Measurements from ENCODE around the gene TMEM234. TPM values are rescaled to one million over a fixed set of nuclear protein-coding genes. Genes with fewer than 3 reads are reported as not detected.

The TMEM234 gene
- total RNA-seq, 6 experiments from 2014 or later = 18.5 to 23.7 (median 20.3) TPM

GRCh38 chr1:32208891-32209328, 13.2 kb downstream of the TMEM234 start, which contains the start of gene DCDC2B:
DCDC2B (plus strand) TSS chr1:32209089; CDS start chr1:32209094, 5 bp downstream.
- Mint-ChIP-seq H3K27me3 (ENCODE audit: insufficient read depth) (peaks cover 1% of the 10 kb centered on the region), H3K9me3 (no peaks in the 10 kb centered on the region), H3K4me3 (no peak within 1 kb of the TSS; the same call in 1 of the 2 replicates), H3K27ac (peak within 1 kb of the TSS; percentile 59), H3K36me3 (ENCODE audit: low read depth) (peaks cover 7% of the 10 kb centered on the region; the same call in 1 of the 2 replicates), H3K4me1 (ENCODE audit: low read depth) (peaks cover 16% of the 10 kb centered on the region)
- peak; percentile 39 for DNase-seq
- TF ChIP-seq CTCF (IDR thresholded peaks at IDR 0.05) = no peak

- H3K4me1 Mint-ChIP-seq (ENCODE audit: low read depth) = peaks cover 20% of the 10 kb centered on the region
- no peak overlapping the region for H3K4me3 Mint-ChIP-seq
- peaks cover 7% of the 10 kb centered on the region; the same call in 1 of the 2 replicates for H3K36me3 Mint-ChIP-seq (ENCODE audit: low read depth)
- no peaks in the 10 kb centered on the region for H3K9me3 Mint-ChIP-seq
- peaks cover 1% of the 10 kb centered on the region for H3K27me3 Mint-ChIP-seq (ENCODE audit: insufficient read depth)
- peak overlapping the region; percentile 59 for H3K27ac Mint-ChIP-seq
- no peak for DNase-seq
- TF ChIP-seq CTCF (IDR thresholded peaks at IDR 0.05) = no peak
Observed at GRCh38 chr1:32208469-32208868, 13.7 kb downstream of the TMEM234 start.

GRCh38 chr1:32205401-32206370, 16.5 kb downstream of the TMEM234 start, which contains the start of gene IQCC:
IQCC (plus strand) TSS chr1:32205671; CDS start chr1:32205682, 11 bp downstream.
- peak; percentile 22; the same call in 1 of the 2 replicates for TF ChIP-seq CTCF (IDR thresholded peaks at IDR 0.05)
- H3K4me1 Mint-ChIP-seq (ENCODE audit: low read depth) = peaks cover 39% of the 10 kb centered on the region
- peak within 1 kb of the TSS; percentile 90 for H3K4me3 Mint-ChIP-seq

GRCh38 chr1:32204943-32205361, 17.2 kb downstream of the TMEM234 start:
- Mint-ChIP-seq H3K27ac (peak overlapping the region; percentile 86), H3K4me1 (ENCODE audit: low read depth) (peaks cover 44% of the 10 kb centered on the region), H3K9me3 (no peaks in the 10 kb centered on the region), H3K4me3 (peak overlapping the region; percentile 90), H3K27me3 (ENCODE audit: insufficient read depth) (peaks cover 1% of the 10 kb centered on the region), H3K36me3 (ENCODE audit: low read depth) (peaks cover 7% of the 10 kb centered on the region; the same call in 1 of the 2 replicates)
- TF ChIP-seq CTCF (IDR thresholded peaks at IDR 0.05) = no peak
- no peak for DNase-seq

More at GRCh38 chr1:32205401-32206370, 16.5 kb downstream of the TMEM234 start, which contains the start of gene IQCC:
- Mint-ChIP-seq H3K9me3 (no peaks in the 10 kb centered on the region), H3K27me3 (ENCODE audit: insufficient read depth) (peaks cover 1% of the 10 kb centered on the region), H3K27ac (peak within 1 kb of the TSS; percentile 86), H3K36me3 (ENCODE audit: low read depth) (peaks cover 7% of the 10 kb centered on the region; the same call in 1 of the 2 replicates)
- DNase-seq = peak; percentile 67

GRCh38 chr1:32201011-32201855, 20.9 kb downstream of the TMEM234 start:
- Mint-ChIP-seq H3K9me3 (no peaks in the 10 kb centered on the region), H3K27ac (peak overlapping the region; percentile 91), H3K4me3 (peak overlapping the region; percentile 91), H3K4me1 (ENCODE audit: low read depth) (peaks cover 70% of the 10 kb centered on the region), H3K27me3 (ENCODE audit: insufficient read depth) (peaks cover 5% of the 10 kb centered on the region), H3K36me3 (ENCODE audit: low read depth) (peaks cover 12% of the 10 kb centered on the region)
- peak; percentile 57 for DNase-seq
- TF ChIP-seq CTCF (IDR thresholded peaks at IDR 0.05) = peak; percentile 41; the same call in 1 of the 2 replicates

Measured in HFFc6 (cell line).